ENCODE measurements around the gene PDLIM3. TPM values are rescaled to one million over a fixed set of nuclear protein-coding genes. Genes with fewer than 3 reads are reported as not detected.

The PDLIM3 gene
- polyA plus RNA-seq, 3 donors = not detected

GRCh38 chr4:185542626-185543315 lies 7.5 kb upstream of the PDLIM3 start:
- Histone ChIP-seq H3K9me3 (replicated peaks in 1 of 2; ENCODE audit: control insufficient read depth in 1 of 2, insufficient read depth in 1 of 2, low read length in 2 of 2) (no peaks in the 10 kb centered on the region), H3K27me3 (ENCODE audit: control insufficient read depth in 2 of 2, insufficient read depth in 2 of 2, low read length in 2 of 2) (peaks cover 21 to 36% of the 10 kb centered on the region in 2 donors), H3K4me1 (ENCODE audit: control insufficient read depth in 1 of 2, insufficient read depth in 2 of 2, low read length in 2 of 2) (no peaks in the 10 kb centered on the region), H2AFZ (ENCODE audit: insufficient read depth, low read depth, low read length, poor library complexity, severe bottlenecking) (no peak overlapping the region), H3K4me2 (replicated peaks; ENCODE audit: extremely low read depth, low read length, poor library complexity, severe bottlenecking) (no peak overlapping the region), H3K79me2 (ENCODE audit: insufficient read depth, low read length) (no peaks in the 10 kb centered on the region), H4K20me1 (ENCODE audit: insufficient read depth, low read length) (no peaks in the 10 kb centered on the region), H3K36me3 (replicated peaks in 1 of 2; ENCODE audit: control insufficient read depth in 1 of 2, insufficient read depth in 2 of 2, low read length in 2 of 2) (no peaks in the 10 kb centered on the region), H3K27ac (ENCODE audit: low read depth in 1 of 2, low read length in 2 of 2) (no peak overlapping the region), H3K9ac (ENCODE audit: insufficient read depth, low read length, poor library complexity, severe bottlenecking) (no peak overlapping the region), H3K4me3 (replicated peaks in 1 of 3; ENCODE audit: low read depth in 2 of 3, low read length in 3 of 3) (no peak overlapping the region)
- intact Hi-C loops (cut with micrococcal nuclease) = no loop called here
- peak overlapping the region in 1 of 2 donors; percentile 32 for H3K4me3 Mint-ChIP-seq
- no peak for TF ChIP-seq CTCF (IDR thresholded peaks at IDR 0.05)
- H3K27me3 Mint-ChIP-seq (ENCODE audit: low read depth in 3 of 3) = peaks cover 7 to 20% (median 16%) of the 10 kb centered on the region in 3 donors
- peaks cover 0 to 1% (median 0%) of the 10 kb centered on the region in 7 donors for H3K9me3 Mint-ChIP-seq
- 89% methylated on average over 6 of the region's 14 CpGs for WGBS (ENCODE audit: insufficient coverage)
- no peaks in the 10 kb centered on the region for H3K4me1 Mint-ChIP-seq
- no peak for DNase-seq
- no peaks in the 10 kb centered on the region for H3K36me3 Mint-ChIP-seq
- H3K27ac Mint-ChIP-seq = no peak overlapping the region

- no peak for DNase-seq
- Histone ChIP-seq H3K36me3 (replicated peaks in 1 of 2; ENCODE audit: control insufficient read depth in 1 of 2, insufficient read depth in 2 of 2, low read length in 2 of 2) (no peaks in the 10 kb centered on the region), H3K4me1 (ENCODE audit: control insufficient read depth in 1 of 2, insufficient read depth in 2 of 2, low read length in 2 of 2) (no peaks in the 10 kb centered on the region), H3K9ac (ENCODE audit: insufficient read depth, low read length, poor library complexity, severe bottlenecking) (no peak overlapping the region), H3K9me3 (replicated peaks in 1 of 2; ENCODE audit: control insufficient read depth in 1 of 2, insufficient read depth in 1 of 2, low read length in 2 of 2) (no peaks in the 10 kb centered on the region), H3K27me3 (ENCODE audit: control insufficient read depth in 2 of 2, insufficient read depth in 2 of 2, low read length in 2 of 2) (peaks cover 29 to 48% of the 10 kb centered on the region in 2 donors), H2AFZ (ENCODE audit: insufficient read depth, low read depth, low read length, poor library complexity, severe bottlenecking) (no peak overlapping the region), H3K4me2 (replicated peaks; ENCODE audit: extremely low read depth, low read length, poor library complexity, severe bottlenecking) (no peak overlapping the region), H3K27ac (ENCODE audit: low read depth in 1 of 2, low read length in 2 of 2) (no peak overlapping the region), H4K20me1 (ENCODE audit: insufficient read depth, low read length) (no peaks in the 10 kb centered on the region), H3K79me2 (ENCODE audit: insufficient read depth, low read length) (no peaks in the 10 kb centered on the region), H3K4me3 (replicated peaks in 1 of 3; ENCODE audit: low read depth in 2 of 3, low read length in 3 of 3) (no peak overlapping the region)
- Mint-ChIP-seq H3K27me3 (ENCODE audit: low read depth in 3 of 3) (peaks cover 9 to 20% (median 13%) of the 10 kb centered on the region in 3 donors), H3K36me3 (no peaks in the 10 kb centered on the region), H3K27ac (no peak overlapping the region), H3K4me3 (no peak overlapping the region), H3K4me1 (no peaks in the 10 kb centered on the region), H3K9me3 (peaks cover 0 to 1% (median 0%) of the 10 kb centered on the region in 7 donors)
- TF ChIP-seq CTCF (IDR thresholded peaks at IDR 0.05) = no peak
- intact Hi-C loops (cut with micrococcal nuclease) = no loop called here
- 72% methylated on average over 8 of the region's 10 CpGs for WGBS (ENCODE audit: insufficient coverage)
Observed at GRCh38 chr4:185541251-185541727, 6.0 kb upstream of the PDLIM3 start.

Measured in CD14-positive monocyte (primary cell).